ENCODE data around the gene PRRC2B. TPM values are rescaled to one million over a fixed set of nuclear protein-coding genes. Genes with fewer than 3 reads are reported as not detected.

PRRC2B gene
- total and polyA plus RNA-seq, 4 donors, result 10.3 to 44.3 (median 27.0) TPM

DNA sequence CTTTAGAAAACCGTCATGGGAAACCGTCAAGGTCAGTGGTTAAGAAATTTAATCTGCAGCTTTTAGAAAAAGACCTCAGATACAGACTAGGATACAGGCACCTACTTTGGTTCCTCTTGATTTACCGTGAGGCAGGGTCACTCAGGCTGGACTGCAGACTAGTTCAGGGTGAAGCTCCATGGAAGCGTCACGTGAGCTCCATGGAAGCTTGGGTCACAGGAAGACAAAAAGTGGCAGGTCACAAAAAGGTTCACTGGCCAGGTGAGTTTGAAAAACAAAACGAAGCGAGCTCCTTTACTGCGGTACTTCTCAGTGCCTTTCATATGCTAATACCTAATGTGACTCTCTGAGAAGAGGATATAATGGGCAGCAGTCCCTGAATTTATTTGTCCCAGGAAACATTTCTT lies 43.0 kb downstream of the PRRC2B start (continued):
- TF ChIP-seq YY1 (IDR thresholded peaks at IDR 0.05), result no peak

DNA sequence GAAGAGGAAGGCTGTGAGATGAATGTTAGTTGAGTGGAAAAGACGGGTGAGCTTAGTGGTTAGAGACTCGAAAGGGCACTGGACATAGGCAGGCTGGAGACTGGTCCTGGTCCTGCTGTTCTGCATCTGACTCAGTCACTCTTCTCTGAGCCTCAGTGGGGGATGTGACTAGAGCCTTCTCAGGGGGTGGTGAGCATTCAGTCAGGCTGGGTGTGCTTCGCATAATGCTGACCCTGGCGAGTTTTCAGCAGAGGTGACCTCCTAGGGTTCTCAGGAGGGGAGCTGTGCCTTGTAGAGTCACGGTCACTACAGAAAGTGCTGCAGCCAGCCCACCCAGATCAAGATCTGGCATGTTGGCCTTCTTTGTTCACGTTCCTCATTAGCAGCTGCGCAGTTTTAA lies 44.3 kb downstream of the PRRC2B start:
- Histone ChIP-seq H3K9me3 (ENCODE audit: control insufficient read depth in 4 of 4, low read length in 3 of 4) (no peaks in the 10 kb centered on the region), H3K27me3 (ENCODE audit: control insufficient read depth in 4 of 4, insufficient read depth in 4 of 4, low read length in 3 of 4) (no peaks in the 10 kb centered on the region), H3K4me3 (ENCODE audit: low read depth in 1 of 3, low read length in 3 of 3) (no peak overlapping the region), H3K4me1 (ENCODE audit: control insufficient read depth in 4 of 4, insufficient read depth in 4 of 4, low read length in 3 of 4) (peaks cover 0 to 4% (median 2%) of the 10 kb centered on the region in 4 donors), H3K36me3 (ENCODE audit: control insufficient read depth in 4 of 4, insufficient read depth in 3 of 4, low read depth in 1 of 4, low read length in 3 of 4) (peaks cover 13 to 68% (median 52%) of the 10 kb centered on the region in 4 donors), H3K9ac (ENCODE audit: low read depth in 1 of 2, low read length in 2 of 2) (no peak overlapping the region), H3K27ac (ENCODE audit: low read depth in 1 of 2, low read length in 2 of 2) (no peak overlapping the region)
- 95% methylated on average over 7 of the region's 7 CpGs for WGBS
- DNase-seq (ENCODE audit: low spot score), result no peak
- TF ChIP-seq HNF4A (conservative IDR thresholded peaks at IDR 0.05), result no peak
- TF ChIP-seq EGR1 (IDR thresholded peaks at IDR 0.05; ENCODE audit: low read depth in 2 of 2), result no peak
- no peak for TF ChIP-seq SP1 (IDR thresholded peaks at IDR 0.05)
- TF ChIP-seq, protein P1, sequence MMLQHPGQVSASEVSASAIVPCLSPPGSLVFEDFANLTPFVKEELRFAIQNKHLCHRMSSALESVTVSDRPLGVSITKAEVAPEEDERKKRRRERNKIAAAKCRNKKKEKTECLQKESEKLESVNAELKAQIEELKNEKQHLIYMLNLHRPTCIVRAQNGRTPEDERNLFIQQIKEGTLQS (IDR thresholded peaks at IDR 0.05), result no peak
- TF ChIP-seq, protein P2, sequence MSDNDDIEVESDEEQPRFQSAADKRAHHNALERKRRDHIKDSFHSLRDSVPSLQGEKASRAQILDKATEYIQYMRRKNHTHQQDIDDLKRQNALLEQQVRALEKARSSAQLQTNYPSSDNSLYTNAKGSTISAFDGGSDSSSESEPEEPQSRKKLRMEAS (IDR thresholded peaks at IDR 0.05), result no peak
- TF ChIP-seq NR2F2 (IDR thresholded peaks at IDR 0.05), result no peak
- no peak for TF ChIP-seq RAD21 (IDR thresholded peaks at IDR 0.05)
- TF ChIP-seq RXRA (IDR thresholded peaks at IDR 0.05), result no peak
- TF ChIP-seq, protein P3, sequence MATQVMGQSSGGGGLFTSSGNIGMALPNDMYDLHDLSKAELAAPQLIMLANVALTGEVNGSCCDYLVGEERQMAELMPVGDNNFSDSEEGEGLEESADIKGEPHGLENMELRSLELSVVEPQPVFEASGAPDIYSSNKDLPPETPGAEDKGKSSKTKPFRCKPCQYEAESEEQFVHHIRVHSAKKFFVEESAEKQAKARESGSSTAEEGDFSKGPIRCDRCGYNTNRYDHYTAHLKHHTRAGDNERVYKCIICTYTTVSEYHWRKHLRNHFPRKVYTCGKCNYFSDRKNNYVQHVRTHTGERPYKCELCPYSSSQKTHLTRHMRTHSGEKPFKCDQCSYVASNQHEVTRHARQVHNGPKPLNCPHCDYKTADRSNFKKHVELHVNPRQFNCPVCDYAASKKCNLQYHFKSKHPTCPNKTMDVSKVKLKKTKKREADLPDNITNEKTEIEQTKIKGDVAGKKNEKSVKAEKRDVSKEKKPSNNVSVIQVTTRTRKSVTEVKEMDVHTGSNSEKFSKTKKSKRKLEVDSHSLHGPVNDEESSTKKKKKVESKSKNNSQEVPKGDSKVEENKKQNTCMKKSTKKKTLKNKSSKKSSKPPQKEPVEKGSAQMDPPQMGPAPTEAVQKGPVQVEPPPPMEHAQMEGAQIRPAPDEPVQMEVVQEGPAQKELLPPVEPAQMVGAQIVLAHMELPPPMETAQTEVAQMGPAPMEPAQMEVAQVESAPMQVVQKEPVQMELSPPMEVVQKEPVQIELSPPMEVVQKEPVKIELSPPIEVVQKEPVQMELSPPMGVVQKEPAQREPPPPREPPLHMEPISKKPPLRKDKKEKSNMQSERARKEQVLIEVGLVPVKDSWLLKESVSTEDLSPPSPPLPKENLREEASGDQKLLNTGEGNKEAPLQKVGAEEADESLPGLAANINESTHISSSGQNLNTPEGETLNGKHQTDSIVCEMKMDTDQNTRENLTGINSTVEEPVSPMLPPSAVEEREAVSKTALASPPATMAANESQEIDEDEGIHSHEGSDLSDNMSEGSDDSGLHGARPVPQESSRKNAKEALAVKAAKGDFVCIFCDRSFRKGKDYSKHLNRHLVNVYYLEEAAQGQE (IDR thresholded peaks at IDR 0.05), result no peak
- no peak for TF ChIP-seq FOXA2 (IDR thresholded peaks at IDR 0.05)
- no peak for TF ChIP-seq JUND (IDR thresholded peaks at IDR 0.05)
- TF ChIP-seq, protein P4, sequence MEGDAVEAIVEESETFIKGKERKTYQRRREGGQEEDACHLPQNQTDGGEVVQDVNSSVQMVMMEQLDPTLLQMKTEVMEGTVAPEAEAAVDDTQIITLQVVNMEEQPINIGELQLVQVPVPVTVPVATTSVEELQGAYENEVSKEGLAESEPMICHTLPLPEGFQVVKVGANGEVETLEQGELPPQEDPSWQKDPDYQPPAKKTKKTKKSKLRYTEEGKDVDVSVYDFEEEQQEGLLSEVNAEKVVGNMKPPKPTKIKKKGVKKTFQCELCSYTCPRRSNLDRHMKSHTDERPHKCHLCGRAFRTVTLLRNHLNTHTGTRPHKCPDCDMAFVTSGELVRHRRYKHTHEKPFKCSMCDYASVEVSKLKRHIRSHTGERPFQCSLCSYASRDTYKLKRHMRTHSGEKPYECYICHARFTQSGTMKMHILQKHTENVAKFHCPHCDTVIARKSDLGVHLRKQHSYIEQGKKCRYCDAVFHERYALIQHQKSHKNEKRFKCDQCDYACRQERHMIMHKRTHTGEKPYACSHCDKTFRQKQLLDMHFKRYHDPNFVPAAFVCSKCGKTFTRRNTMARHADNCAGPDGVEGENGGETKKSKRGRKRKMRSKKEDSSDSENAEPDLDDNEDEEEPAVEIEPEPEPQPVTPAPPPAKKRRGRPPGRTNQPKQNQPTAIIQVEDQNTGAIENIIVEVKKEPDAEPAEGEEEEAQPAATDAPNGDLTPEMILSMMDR (IDR thresholded peaks at IDR 0.05; ENCODE audit: low read depth, low read length, missing input control), result no peak
- no peak for TF ChIP-seq FOXA1 (IDR thresholded peaks at IDR 0.05)
- TF ChIP-seq HNF4G (IDR thresholded peaks at IDR 0.05), result no peak
- TF ChIP-seq TAF1 (conservative IDR thresholded peaks at IDR 0.05), result no peak
- TF ChIP-seq YY1 (IDR thresholded peaks at IDR 0.05), result no peak
- no peak for TF ChIP-seq GABPA (IDR thresholded peaks at IDR 0.05 in 1 of 2, conservative IDR thresholded peaks at IDR 0.05 in 1 of 2)
- TF ChIP-seq, protein P5, sequence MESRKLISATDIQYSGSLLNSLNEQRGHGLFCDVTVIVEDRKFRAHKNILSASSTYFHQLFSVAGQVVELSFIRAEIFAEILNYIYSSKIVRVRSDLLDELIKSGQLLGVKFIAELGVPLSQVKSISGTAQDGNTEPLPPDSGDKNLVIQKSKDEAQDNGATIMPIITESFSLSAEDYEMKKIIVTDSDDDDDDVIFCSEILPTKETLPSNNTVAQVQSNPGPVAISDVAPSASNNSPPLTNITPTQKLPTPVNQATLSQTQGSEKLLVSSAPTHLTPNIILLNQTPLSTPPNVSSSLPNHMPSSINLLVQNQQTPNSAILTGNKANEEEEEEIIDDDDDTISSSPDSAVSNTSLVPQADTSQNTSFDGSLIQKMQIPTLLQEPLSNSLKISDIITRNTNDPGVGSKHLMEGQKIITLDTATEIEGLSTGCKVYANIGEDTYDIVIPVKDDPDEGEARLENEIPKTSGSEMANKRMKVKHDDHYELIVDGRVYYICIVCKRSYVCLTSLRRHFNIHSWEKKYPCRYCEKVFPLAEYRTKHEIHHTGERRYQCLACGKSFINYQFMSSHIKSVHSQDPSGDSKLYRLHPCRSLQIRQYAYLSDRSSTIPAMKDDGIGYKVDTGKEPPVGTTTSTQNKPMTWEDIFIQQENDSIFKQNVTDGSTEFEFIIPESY (IDR thresholded peaks at IDR 0.05), result no peak

Data from liver (tissue), 9 donors.